GM23248 (cell line): ENCODE results near the gene PRKCQ.

Source experiments
- EZH2 ChIP-seq: fragments of 200-600 bp; sonication (generic); IDR thresholded peaks from 2 replicates; pipeline ENCODE4 v1.6.1; 2018; ENCODE audit warnings: antibody characterized with exemption, mild to moderate bottlenecking; ENCODE audit not compliant: insufficient read depth, poor library complexity, severe bottlenecking
- EZH2phosphoT487 ChIP-seq: fragments of 200-600 bp; sonication (generic); IDR thresholded peaks from 2 replicates; pipeline ENCODE4 v1.6.1; 2018; ENCODE audit warnings: antibody characterized with exemption, moderate library complexity, mild to moderate bottlenecking, low read depth; ENCODE audit not compliant: insufficient read depth

GRCh38 chr10:6607182-6607581, 27.1 kb upstream of the PRKCQ start:
- TF ChIP-seq EZH2 (no peak), EZH2phosphoT487 (no peak)
